PC-3 (cell line): ENCODE data around the gene MCTP2. TPM values are rescaled to one million over a fixed set of nuclear protein-coding genes. Genes with fewer than 3 reads are reported as not detected.

Experiments used
- ATAC-seq: fragments of 200-7000 bp; cut with Tn5 transposase; 2 replicates; pipeline ENCODE4 v1.9.1; 2020; ENCODE audit warnings: mild to moderate bottlenecking, moderate library complexity
- BruUV-seq: library from RNA; stranded (reverse); fragments of 400-500 nt; replicated peaks from 2 replicates; lab custom pipeline; 2021; lab: Mats Ljungman, UMichigan
- CTCF ChIA-PET: fragments of 300-600 bp; sonication (Branson Sonifier 250); formaldehyde crosslinking; loops from one replicate; lab custom pipeline; 2022; ENCODE audit warnings: antibody characterized with exemption; lab: Charles Lee
- POLR2A ChIA-PET: fragments of 300-600 bp; sonication (Branson Sonifier 250); formaldehyde crosslinking; loops from one replicate; lab custom pipeline; 2022; ENCODE audit warnings: antibody characterized with exemption; ENCODE audit not compliant: unreplicated experiment; lab: Charles Lee
- DNase-seq: peaks from one replicate; pipeline ENCODE4 v3.0.0-alpha.2; 2015
- H2AFZ ChIP-seq: fragments of 300-600 bp; sonication (generic); 2 replicates; pipeline ENCODE4 v1.6.0; 2016; ENCODE audit warnings: antibody characterized with exemption, low read length
- H3F3A ChIP-seq: fragments of 300-600 bp; sonication (generic); one replicate; pipeline ENCODE4 v1.6.0; 2017; ENCODE audit warnings: antibody characterized with exemption, low read length, control low read depth, mild to moderate bottlenecking; ENCODE audit not compliant: unreplicated experiment
- H3K27ac ChIP-seq: fragments of 300-600 bp; sonication (generic); 2 replicates; pipeline ENCODE4 v1.5.1; 2016; ENCODE audit warnings: mild to moderate bottlenecking, low read length
- H3K27me3 ChIP-seq: fragments of 300-600 bp; sonication (generic); 2 replicates; pipeline ENCODE4 v1.6.1; 2016; ENCODE audit warnings: low read length, mixed read lengths
- H3K36me3 ChIP-seq: fragments of 300-600 bp; sonication (generic); 2 replicates; pipeline ENCODE4 v1.6.1; 2016; ENCODE audit warnings: low read depth, mixed run types, low read length, mixed read lengths
- H3K4me1 ChIP-seq: fragments of 300-600 bp; sonication (generic); 2 replicates; pipeline ENCODE4 v1.5.1; 2016; ENCODE audit warnings: low read length; ENCODE audit not compliant: insufficient read depth
- H3K4me2 ChIP-seq: fragments of 300-600 bp; sonication (generic); 2 replicates; pipeline ENCODE4 v1.6.0; 2016; ENCODE audit warnings: low read length
- H3K4me3 ChIP-seq: fragments of 300-600 bp; sonication (generic); 2 replicates; pipeline ENCODE4 v1.5.1; 2016; ENCODE audit warnings: mild to moderate bottlenecking, low read length, mixed read lengths
- H3K79me2 ChIP-seq: fragments of 300-600 bp; sonication (generic); 2 replicates; pipeline ENCODE4 v1.6.1; 2017; ENCODE audit warnings: low read length, mixed read lengths
- H3K9ac ChIP-seq: fragments of 300-600 bp; sonication (generic); 2 replicates; pipeline ENCODE4 v1.6.0; 2016; ENCODE audit warnings: mild to moderate bottlenecking, low read length
- H3K9me2 ChIP-seq: fragments of 300-600 bp; sonication (generic); replicated peaks from 2 replicates; pipeline ENCODE4 v1.6.1; 2016; ENCODE audit warnings: mixed run types, low read length, mixed read lengths
- H3K9me3 ChIP-seq: fragments of 300-600 bp; sonication (generic); 2 replicates; pipeline ENCODE4 v1.6.1; 2016; ENCODE audit warnings: low read length, mixed read lengths
- H4K20me1 ChIP-seq: fragments of 300-600 bp; sonication (generic); 2 replicates; pipeline ENCODE4 v1.6.1; 2016; ENCODE audit warnings: low read length, mixed read lengths
- EZH2 ChIP-seq: fragments of 300-600 bp; sonication (generic); IDR thresholded peaks from one replicate; pipeline ENCODE4 v1.6.1; 2017; ENCODE audit warnings: antibody characterized with exemption, mild to moderate bottlenecking, low read length; ENCODE audit not compliant: unreplicated experiment
- EZH2phosphoT487 ChIP-seq: fragments of 300-600 bp; sonication (generic); IDR thresholded peaks from 2 replicates; pipeline ENCODE4 v1.6.1; 2018; ENCODE audit warnings: mild to moderate bottlenecking, antibody characterized with exemption, low read length, borderline replicate concordance
- intact Hi-C: fragments of 100-400 bp; cut with micrococcal nuclease; formaldehyde crosslinking; loops from 2 replicates; pipeline ENCODE4 v1.9.0; 2023
- total RNA-seq: library from RNA; depleted of rRNA; stranded (reverse); fragments of >200 nt; gene quantifications from 2 replicates; pipeline ENCODE4 v1.2.3, GENCODE V29; 2014
- TF ChIP-seq, protein P1 (sequence below): fragments of 300-600 bp; sonication (generic); conservative IDR thresholded peaks from 2 replicates; pipeline ENCODE4 v1.5.1; 2017; ENCODE audit warnings: antibody characterized with exemption, low read depth, mild to moderate bottlenecking, low read length

The MCTP2 gene
- total RNA-seq, 1 experiment from 2014 or later = 6.2 TPM

DNA sequence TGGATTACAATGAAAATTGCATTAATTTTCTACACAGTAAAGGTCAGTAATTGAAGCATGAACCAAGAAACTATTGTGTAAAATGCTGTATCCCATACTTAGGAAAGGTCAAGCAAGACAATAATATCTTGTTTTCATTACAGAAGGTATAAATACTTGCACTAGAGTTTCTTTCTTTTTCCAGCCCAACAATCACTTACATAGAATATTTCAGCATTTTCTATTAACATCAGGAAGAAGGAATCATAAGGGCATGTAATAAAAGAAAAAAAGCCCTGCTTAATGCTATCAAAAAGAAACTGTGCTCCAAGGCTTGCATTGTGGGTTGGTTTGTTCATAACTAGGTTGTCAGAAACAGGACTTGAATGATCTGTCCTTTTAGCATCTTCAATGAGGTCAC is 215.1 kb downstream of the MCTP2 start:
- intact Hi-C loops = no loop called here
- no peaks in the 10 kb centered on the region for H3K27me3 ChIP-seq
- POLR2A ChIA-PET = no interaction called here
- H3K27ac ChIP-seq = no peak overlapping the region
- no peak overlapping the region for H2AFZ ChIP-seq
- no peak overlapping the region for H3K4me2 ChIP-seq
- BruUV-seq = no TSS peak
- ATAC-seq (no peak), DNase-seq (no peak)
- H3K36me3 ChIP-seq = no peaks in the 10 kb centered on the region
- no peak overlapping the region for H3K9ac ChIP-seq
- H3K9me2 ChIP-seq = no peaks in the 10 kb centered on the region
- no peaks in the 10 kb centered on the region for H3K79me2 ChIP-seq
- TF ChIP-seq, protein P1, sequence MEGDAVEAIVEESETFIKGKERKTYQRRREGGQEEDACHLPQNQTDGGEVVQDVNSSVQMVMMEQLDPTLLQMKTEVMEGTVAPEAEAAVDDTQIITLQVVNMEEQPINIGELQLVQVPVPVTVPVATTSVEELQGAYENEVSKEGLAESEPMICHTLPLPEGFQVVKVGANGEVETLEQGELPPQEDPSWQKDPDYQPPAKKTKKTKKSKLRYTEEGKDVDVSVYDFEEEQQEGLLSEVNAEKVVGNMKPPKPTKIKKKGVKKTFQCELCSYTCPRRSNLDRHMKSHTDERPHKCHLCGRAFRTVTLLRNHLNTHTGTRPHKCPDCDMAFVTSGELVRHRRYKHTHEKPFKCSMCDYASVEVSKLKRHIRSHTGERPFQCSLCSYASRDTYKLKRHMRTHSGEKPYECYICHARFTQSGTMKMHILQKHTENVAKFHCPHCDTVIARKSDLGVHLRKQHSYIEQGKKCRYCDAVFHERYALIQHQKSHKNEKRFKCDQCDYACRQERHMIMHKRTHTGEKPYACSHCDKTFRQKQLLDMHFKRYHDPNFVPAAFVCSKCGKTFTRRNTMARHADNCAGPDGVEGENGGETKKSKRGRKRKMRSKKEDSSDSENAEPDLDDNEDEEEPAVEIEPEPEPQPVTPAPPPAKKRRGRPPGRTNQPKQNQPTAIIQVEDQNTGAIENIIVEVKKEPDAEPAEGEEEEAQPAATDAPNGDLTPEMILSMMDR = no peak
- no peak for TF ChIP-seq EZH2phosphoT487
- TF ChIP-seq EZH2 = no peak
- no peaks in the 10 kb centered on the region for H4K20me1 ChIP-seq
- H3F3A ChIP-seq = no peaks in the 10 kb centered on the region
- CTCF ChIA-PET = no interaction called here
- no peak overlapping the region for H3K4me3 ChIP-seq
- no peaks in the 10 kb centered on the region for H3K4me1 ChIP-seq
- no peaks in the 10 kb centered on the region for H3K9me3 ChIP-seq

DNA sequence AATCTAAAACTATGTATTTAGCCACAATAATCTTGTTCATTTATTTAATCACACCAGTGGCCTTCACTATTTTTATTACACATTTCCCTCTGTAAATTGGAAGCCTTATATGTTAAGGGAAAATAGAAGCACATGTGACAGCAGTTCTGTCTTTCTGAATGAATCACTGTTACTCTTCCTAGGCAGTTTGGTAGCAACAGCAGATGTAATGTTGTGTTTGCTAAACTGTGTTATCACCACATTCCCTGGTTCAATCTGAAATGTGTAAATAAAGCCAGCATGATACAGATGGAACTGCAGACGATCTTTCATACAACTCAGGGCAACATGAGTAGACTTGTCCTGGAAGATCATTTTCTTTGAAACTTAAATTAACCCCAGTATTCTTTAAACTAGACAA is 220.1 kb downstream of the MCTP2 start:
- ChIA-PET POLR2A (no interaction called here), CTCF (no interaction called here)
- no peak overlapping the region for H2AFZ ChIP-seq
- BruUV-seq = no TSS peak
- intact Hi-C loops = no loop called here
- H4K20me1 ChIP-seq = no peaks in the 10 kb centered on the region
- ATAC-seq = no peak
- no peak for TF ChIP-seq EZH2
- TF ChIP-seq, protein P1 = no peak
- no peaks in the 10 kb centered on the region for H3K4me1 ChIP-seq
- no peaks in the 10 kb centered on the region for H3K27me3 ChIP-seq
- no peak overlapping the region for H3K4me3 ChIP-seq
- no peak overlapping the region for H3K27ac ChIP-seq
- no peaks in the 10 kb centered on the region for H3K9me3 ChIP-seq
- H3K4me2 ChIP-seq = no peak overlapping the region
- DNase-seq = no peak
- no peaks in the 10 kb centered on the region for H3K36me3 ChIP-seq
- no peaks in the 10 kb centered on the region for H3F3A ChIP-seq
- no peaks in the 10 kb centered on the region for H3K79me2 ChIP-seq
- H3K9me2 ChIP-seq = no peaks in the 10 kb centered on the region
- H3K9ac ChIP-seq = no peak overlapping the region

DNA sequence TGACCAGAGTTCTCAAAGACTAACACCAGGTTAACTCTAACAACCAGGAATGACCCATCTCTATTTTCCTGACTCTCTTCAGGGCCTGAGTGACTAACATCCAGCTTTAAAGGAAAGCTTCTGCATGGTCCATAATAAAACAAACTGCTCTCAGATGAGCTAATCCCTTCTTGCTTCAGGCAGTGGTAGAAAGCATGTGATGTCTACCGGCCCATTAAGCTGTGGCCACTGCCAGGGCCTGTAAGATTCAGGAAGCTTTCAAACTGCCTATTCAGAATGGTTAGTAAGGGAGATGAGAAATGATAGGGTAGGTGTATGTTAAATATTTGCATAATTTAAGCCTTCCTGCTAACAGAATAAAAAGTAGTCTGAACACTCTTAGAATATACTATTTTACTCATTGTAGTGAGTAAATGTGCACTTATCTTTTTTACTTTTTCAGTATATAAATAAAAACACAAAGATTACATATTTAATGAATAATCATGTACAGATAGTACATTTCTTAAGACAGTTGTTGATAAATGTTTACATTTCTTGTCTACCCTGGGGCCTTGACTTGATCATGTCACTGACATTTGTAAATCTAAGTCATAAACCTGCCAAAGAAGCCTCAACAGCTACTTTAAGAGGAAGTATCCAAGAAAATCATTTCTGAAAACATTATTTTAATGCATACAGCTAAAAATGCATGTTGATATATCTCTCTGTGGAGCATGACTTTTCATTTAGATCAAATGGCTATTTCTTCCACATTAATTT is 222.0 kb downstream of the MCTP2 start:
- no peak overlapping the region for H2AFZ ChIP-seq
- BruUV-seq = no TSS peak
- DNase-seq (no peak), ATAC-seq (no peak)
- ChIA-PET POLR2A (interaction anchor here (0.6 kb wide), 1 partner anchor 1646 kb away, joined by 5 read pairs; no protein-coding TSS in a partner anchor), CTCF (no interaction called here)
- no peak overlapping the region for H3K9ac ChIP-seq
- no peaks in the 10 kb centered on the region for H3K27me3 ChIP-seq
- intact Hi-C loops = no loop called here
- TF ChIP-seq, protein P1 = no peak
- TF ChIP-seq EZH2 = no peak
- TF ChIP-seq EZH2phosphoT487 = no peak
- no peaks in the 10 kb centered on the region for H3F3A ChIP-seq
- no peaks in the 10 kb centered on the region for H3K9me2 ChIP-seq
- no peaks in the 10 kb centered on the region for H3K79me2 ChIP-seq
- no peak overlapping the region for H3K27ac ChIP-seq
- no peaks in the 10 kb centered on the region for H3K36me3 ChIP-seq
- no peaks in the 10 kb centered on the region for H3K9me3 ChIP-seq
- H3K4me1 ChIP-seq = no peaks in the 10 kb centered on the region
- no peaks in the 10 kb centered on the region for H4K20me1 ChIP-seq
- H3K4me2 ChIP-seq = no peak overlapping the region
- H3K4me3 ChIP-seq = no peak overlapping the region
